Measurements from ENCODE around the gene GAREM2.

The GAREM2 gene

DNA sequence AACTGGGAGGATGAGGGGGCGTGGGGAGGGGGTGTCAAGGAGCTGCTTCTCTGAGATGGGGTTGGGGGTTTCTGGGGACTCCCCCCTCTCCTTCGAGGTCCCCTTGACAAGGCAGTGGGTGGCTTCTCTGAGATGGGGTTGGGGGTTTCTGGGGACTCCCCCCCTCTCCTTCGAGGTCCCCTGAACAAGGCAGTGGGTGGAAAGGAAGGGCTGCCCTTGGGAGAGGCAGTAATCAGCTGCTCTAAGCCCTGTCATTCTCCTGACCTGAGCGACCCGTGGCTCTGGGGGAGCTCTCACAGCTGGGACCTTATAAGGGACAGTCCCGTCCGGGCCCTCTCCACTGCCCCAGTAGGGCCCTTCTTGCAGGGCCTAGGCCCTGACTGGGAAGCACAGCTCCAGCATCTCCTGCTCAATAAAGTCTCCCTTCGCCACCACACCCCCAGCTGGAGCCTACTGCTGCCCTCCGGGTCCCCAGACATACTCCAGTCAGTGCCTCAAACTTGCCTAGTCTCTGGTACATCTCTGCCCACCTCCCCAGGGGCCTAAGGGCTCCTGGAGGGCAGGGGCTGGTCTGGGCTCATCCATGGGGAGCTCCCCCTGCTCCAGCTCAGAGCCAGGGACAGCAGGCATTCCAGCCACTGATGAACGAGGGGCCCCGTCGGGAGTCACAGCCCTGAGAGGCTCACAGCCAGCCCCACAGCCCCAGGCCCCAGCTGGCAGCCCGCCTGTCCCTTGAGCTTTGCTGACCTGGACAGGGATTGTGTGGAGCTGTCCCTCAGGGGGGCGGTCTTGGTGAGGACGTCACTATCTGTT lies 2.8 kb downstream of the GAREM2 start:
- ChIA-PET POLR2A (no interaction called here), CTCF (no interaction called here)
- Histone ChIP-seq H3K36me3 (ENCODE audit: control insufficient read depth in 2 of 2, insufficient read depth in 1 of 2, low read length in 2 of 2) (peaks cover 0 to 18% of the 10 kb centered on the region in 2 experiments; a peak in 2 of 3 replicates), H3K27ac (ENCODE audit: extremely low read depth, low read depth, low read length) (no peak overlapping the region), H3K9me3 (ENCODE audit: control insufficient read depth, insufficient read depth, low read depth, low read length) (no peaks in the 10 kb centered on the region), H3K4me1 (ENCODE audit: control insufficient read depth, insufficient read depth, low read length) (no peaks in the 10 kb centered on the region; the same call in 1 of the 2 replicates), H3K4me3 (ENCODE audit: low read depth, low read length) (no peak overlapping the region)
- TF ChIP-seq ZNF600 (tag by site-specific recombination; IDR thresholded peaks at IDR 0.05) (no peak), KLF10 (tag by site-specific recombination; IDR thresholded peaks at IDR 0.05) (no peak), SCRT1 (tag by site-specific recombination; IDR thresholded peaks at IDR 0.05; ENCODE audit: borderline replicate concordance) (no peak), ZSCAN23 (tag by site-specific recombination; IDR thresholded peaks at IDR 0.05) (no peak), ZNF366 (tag by site-specific recombination; conservative IDR thresholded peaks at IDR 0.05) (no peak), HOXD13 (CRISPR knock-in tag; IDR thresholded peaks at IDR 0.05; ENCODE audit: borderline replicate concordance) (no peak), ZIC2 (tag by site-specific recombination; IDR thresholded peaks at IDR 0.05) (peak; percentile 71), ZNF292 (tag by site-specific recombination; IDR thresholded peaks at IDR 0.05; ENCODE audit: borderline replicate concordance, low read depth) (no peak), ZNF510 (tag by site-specific recombination; IDR thresholded peaks at IDR 0.05; ENCODE audit: insufficient replicate concordance) (no peak), ZNF549 (tag by site-specific recombination; IDR thresholded peaks at IDR 0.05) (no peak), SP3 (tag by site-specific recombination; IDR thresholded peaks at IDR 0.05) (no peak), ZNF266 (tag by site-specific recombination; IDR thresholded peaks at IDR 0.05; ENCODE audit: low read depth) (no peak), GLI4 (tag by site-specific recombination; IDR thresholded peaks at IDR 0.05) (no peak), ZNF10 (tag by site-specific recombination; IDR thresholded peaks at IDR 0.05) (0 out of 2 replicates have a peak, but pooled peaks have one; percentile 12)
- TF ChIP-seq, protein P1, sequence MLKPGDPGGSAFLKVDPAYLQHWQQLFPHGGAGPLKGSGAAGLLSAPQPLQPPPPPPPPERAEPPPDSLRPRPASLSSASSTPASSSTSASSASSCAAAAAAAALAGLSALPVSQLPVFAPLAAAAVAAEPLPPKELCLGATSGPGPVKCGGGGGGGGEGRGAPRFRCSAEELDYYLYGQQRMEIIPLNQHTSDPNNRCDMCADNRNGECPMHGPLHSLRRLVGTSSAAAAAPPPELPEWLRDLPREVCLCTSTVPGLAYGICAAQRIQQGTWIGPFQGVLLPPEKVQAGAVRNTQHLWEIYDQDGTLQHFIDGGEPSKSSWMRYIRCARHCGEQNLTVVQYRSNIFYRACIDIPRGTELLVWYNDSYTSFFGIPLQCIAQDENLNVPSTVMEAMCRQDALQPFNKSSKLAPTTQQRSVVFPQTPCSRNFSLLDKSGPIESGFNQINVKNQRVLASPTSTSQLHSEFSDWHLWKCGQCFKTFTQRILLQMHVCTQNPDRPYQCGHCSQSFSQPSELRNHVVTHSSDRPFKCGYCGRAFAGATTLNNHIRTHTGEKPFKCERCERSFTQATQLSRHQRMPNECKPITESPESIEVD (tag by site-specific recombination; IDR thresholded peaks at IDR 0.05): no peak
- TF ChIP-seq, protein P2, sequence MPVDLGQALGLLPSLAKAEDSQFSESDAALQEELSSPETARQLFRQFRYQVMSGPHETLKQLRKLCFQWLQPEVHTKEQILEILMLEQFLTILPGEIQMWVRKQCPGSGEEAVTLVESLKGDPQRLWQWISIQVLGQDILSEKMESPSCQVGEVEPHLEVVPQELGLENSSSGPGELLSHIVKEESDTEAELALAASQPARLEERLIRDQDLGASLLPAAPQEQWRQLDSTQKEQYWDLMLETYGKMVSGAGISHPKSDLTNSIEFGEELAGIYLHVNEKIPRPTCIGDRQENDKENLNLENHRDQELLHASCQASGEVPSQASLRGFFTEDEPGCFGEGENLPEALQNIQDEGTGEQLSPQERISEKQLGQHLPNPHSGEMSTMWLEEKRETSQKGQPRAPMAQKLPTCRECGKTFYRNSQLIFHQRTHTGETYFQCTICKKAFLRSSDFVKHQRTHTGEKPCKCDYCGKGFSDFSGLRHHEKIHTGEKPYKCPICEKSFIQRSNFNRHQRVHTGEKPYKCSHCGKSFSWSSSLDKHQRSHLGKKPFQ (tag by site-specific recombination; IDR thresholded peaks at IDR 0.05): no peak

DNA sequence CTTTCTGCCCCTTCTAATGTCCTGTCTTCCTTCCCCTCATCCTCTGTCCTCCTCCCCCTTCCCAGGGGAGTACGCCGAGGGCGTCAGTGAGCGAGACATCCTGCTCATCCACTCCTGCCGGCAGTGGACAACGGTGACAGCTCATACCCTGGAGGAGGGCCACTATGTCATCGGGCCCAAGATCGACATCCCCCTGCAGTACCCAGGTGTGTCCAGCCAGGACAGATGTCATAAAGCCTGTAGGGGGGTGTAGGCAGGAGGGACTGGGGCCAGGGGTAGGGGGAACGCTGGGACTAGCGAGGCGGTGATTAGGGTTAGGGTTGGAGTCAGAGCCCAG lies 3.4 kb downstream of the GAREM2 start:
- Histone ChIP-seq H3K9me3 (ENCODE audit: control insufficient read depth, insufficient read depth, low read depth, low read length) (no peaks in the 10 kb centered on the region), H3K27ac (ENCODE audit: extremely low read depth, low read depth, low read length) (no peak overlapping the region), H3K4me1 (ENCODE audit: control insufficient read depth, insufficient read depth, low read length) (no peaks in the 10 kb centered on the region; the same call in 1 of the 2 replicates), H3K4me3 (ENCODE audit: low read depth, low read length) (no peak overlapping the region), H3K36me3 (ENCODE audit: control insufficient read depth in 2 of 2, insufficient read depth in 1 of 2, low read length in 2 of 2) (peaks cover 0 to 21% of the 10 kb centered on the region in 2 experiments; a peak in 2 of 3 replicates)
- ChIA-PET CTCF (no interaction called here), POLR2A (no interaction called here)
- TF ChIP-seq ZNF426 (tag by site-specific recombination; IDR thresholded peaks at IDR 0.05) (no peak), ZNF701 (tag by site-specific recombination; IDR thresholded peaks at IDR 0.05) (no peak), ZNF366 (tag by site-specific recombination; conservative IDR thresholded peaks at IDR 0.05) (no peak)

DNA sequence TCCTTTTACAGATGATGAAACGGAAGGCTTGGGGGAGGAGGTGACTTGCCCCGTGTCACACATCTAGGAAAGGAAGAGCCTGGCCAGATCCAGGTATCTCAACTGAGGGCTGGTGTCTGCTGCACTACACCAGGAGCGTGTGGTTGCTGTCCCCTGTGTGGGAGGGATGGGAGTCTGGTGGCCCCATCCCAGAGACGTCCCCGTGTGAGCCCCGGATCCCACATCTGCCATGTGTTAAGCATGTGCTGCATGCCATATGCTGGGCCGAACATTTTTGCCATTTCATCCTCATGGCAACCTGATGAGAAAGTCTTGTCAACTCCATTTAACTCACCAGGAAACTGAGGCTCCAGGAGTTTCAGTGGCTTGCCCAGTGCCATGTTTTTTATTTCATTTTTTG lies 4.2 kb downstream of the GAREM2 start:
- POLR2A ChIA-PET: no interaction called here
- TF ChIP-seq, protein P3, sequence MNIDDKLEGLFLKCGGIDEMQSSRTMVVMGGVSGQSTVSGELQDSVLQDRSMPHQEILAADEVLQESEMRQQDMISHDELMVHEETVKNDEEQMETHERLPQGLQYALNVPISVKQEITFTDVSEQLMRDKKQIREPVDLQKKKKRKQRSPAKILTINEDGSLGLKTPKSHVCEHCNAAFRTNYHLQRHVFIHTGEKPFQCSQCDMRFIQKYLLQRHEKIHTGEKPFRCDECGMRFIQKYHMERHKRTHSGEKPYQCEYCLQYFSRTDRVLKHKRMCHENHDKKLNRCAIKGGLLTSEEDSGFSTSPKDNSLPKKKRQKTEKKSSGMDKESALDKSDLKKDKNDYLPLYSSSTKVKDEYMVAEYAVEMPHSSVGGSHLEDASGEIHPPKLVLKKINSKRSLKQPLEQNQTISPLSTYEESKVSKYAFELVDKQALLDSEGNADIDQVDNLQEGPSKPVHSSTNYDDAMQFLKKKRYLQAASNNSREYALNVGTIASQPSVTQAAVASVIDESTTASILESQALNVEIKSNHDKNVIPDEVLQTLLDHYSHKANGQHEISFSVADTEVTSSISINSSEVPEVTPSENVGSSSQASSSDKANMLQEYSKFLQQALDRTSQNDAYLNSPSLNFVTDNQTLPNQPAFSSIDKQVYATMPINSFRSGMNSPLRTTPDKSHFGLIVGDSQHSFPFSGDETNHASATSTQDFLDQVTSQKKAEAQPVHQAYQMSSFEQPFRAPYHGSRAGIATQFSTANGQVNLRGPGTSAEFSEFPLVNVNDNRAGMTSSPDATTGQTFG (tag by site-specific recombination; IDR thresholded peaks at IDR 0.05; ENCODE audit: borderline replicate concordance): no peak
- no peak for TF ChIP-seq ZNF544 (tag by site-specific recombination; IDR thresholded peaks at IDR 0.05)
- TF ChIP-seq ZNF600 (tag by site-specific recombination; IDR thresholded peaks at IDR 0.05): no peak
- TF ChIP-seq ZNF416 (tag by site-specific recombination; IDR thresholded peaks at IDR 0.05): no peak
- no peak for TF ChIP-seq ZNF837 (tag by site-specific recombination; IDR thresholded peaks at IDR 0.05)
- no peak for TF ChIP-seq ZNF433 (tag by site-specific recombination; IDR thresholded peaks at IDR 0.05; ENCODE audit: low read depth)
- TF ChIP-seq ZNF37A (tag by site-specific recombination; IDR thresholded peaks at IDR 0.05): no peak
- TF ChIP-seq ZNF391 (tag by site-specific recombination; IDR thresholded peaks at IDR 0.05; ENCODE audit: borderline replicate concordance, low read depth): no peak
- no peak for TF ChIP-seq MYNN (tag by site-specific recombination; IDR thresholded peaks at IDR 0.05; ENCODE audit: borderline replicate concordance)
- no peak for TF ChIP-seq ZNF549 (tag by site-specific recombination; IDR thresholded peaks at IDR 0.05)
- TF ChIP-seq ZNF112 (tag by site-specific recombination; IDR thresholded peaks at IDR 0.05): no peak

More for the DNA sequence above, 4.2 kb downstream of the GAREM2 start:
- peaks cover 0 to 26% of the 10 kb centered on the region in 2 experiments; a peak in 2 of 3 replicates for H3K36me3 ChIP-seq (ENCODE audit: control insufficient read depth in 2 of 2, insufficient read depth in 1 of 2, low read length in 2 of 2)
- no peaks in the 10 kb centered on the region for H3K9me3 ChIP-seq (ENCODE audit: control insufficient read depth, insufficient read depth, low read depth, low read length)
- H3K4me1 ChIP-seq (ENCODE audit: control insufficient read depth, insufficient read depth, low read length): no peaks in the 10 kb centered on the region; the same call in 1 of the 2 replicates
- no peak overlapping the region for H3K27ac ChIP-seq (ENCODE audit: extremely low read depth, low read depth, low read length)
- no peak overlapping the region for H3K4me3 ChIP-seq (ENCODE audit: low read depth, low read length)
- CTCF ChIA-PET: no interaction called here
